ENCODE measurements around the gene DNAH9.

The DNAH9 gene

GRCh38 chr17:11871773-11872172 lies 273.5 kb downstream of the DNAH9 start:
- Histone ChIP-seq H3K36me3 (replicated peaks) (no peaks in the 10 kb centered on the region), H3K27me3 (replicated peaks) (no peaks in the 10 kb centered on the region), H3K4me3 (ENCODE audit: low read depth, low read length) (no peak overlapping the region), H3K27ac (no peak overlapping the region)
- DNase-seq: no peak
- TF ChIP-seq CTCF (IDR thresholded peaks at IDR 0.05; ENCODE audit: low read depth, low read length, missing control alignments): no peak
- in situ Hi-C loops (cut with HindIII; ENCODE audit: low pct_ligation_motif_present, low sequenced_read_pairs): no loop called here

DNA sequence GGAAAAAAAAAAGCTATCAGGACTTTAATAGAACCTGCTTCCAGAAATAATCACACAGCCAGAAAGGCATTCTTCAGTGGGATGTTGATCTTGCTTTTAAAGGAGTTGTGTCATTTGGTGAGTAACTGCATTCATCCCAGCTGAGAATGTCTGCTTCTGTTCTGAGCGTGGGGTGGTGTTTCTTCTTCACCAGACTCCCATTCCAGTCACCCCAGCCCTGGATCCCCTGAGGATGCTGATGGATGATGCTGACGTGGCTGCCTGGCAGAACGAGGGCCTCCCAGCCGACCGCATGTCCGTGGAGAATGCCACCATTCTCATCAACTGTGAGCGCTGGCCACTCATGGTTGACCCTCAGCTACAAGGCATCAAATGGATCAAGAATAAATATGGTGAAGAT lies 276.5 kb downstream of the DNAH9 start:
- no peak overlapping the region for H3K4me3 ChIP-seq (ENCODE audit: low read depth, low read length)
- no peak for DNase-seq
- H3K36me3 ChIP-seq (replicated peaks): no peaks in the 10 kb centered on the region
- H3K27me3 ChIP-seq (replicated peaks): no peaks in the 10 kb centered on the region
- in situ Hi-C loops (cut with HindIII; ENCODE audit: low pct_ligation_motif_present, low sequenced_read_pairs): no loop called here
- no peak for TF ChIP-seq CTCF (IDR thresholded peaks at IDR 0.05; ENCODE audit: low read depth, low read length, missing control alignments)
- H3K27ac ChIP-seq: no peak overlapping the region

GRCh38 chr17:11880714-11881113 lies 282.4 kb downstream of the DNAH9 start:
- H3K36me3 ChIP-seq (replicated peaks): no peaks in the 10 kb centered on the region
- no peak for DNase-seq
- no peak for TF ChIP-seq CTCF (IDR thresholded peaks at IDR 0.05; ENCODE audit: low read depth, low read length, missing control alignments)
- no peaks in the 10 kb centered on the region for H3K27me3 ChIP-seq (replicated peaks)
- in situ Hi-C loops (cut with HindIII; ENCODE audit: low pct_ligation_motif_present, low sequenced_read_pairs): no loop called here
- H3K4me3 ChIP-seq (ENCODE audit: low read depth, low read length): no peak overlapping the region
- no peak overlapping the region for H3K27ac ChIP-seq

GRCh38 chr17:11882716-11883115 lies 284.4 kb downstream of the DNAH9 start:
- no peaks in the 10 kb centered on the region for H3K27me3 ChIP-seq (replicated peaks)
- no peak for DNase-seq
- H3K36me3 ChIP-seq (replicated peaks): no peaks in the 10 kb centered on the region
- in situ Hi-C loops (cut with HindIII; ENCODE audit: low pct_ligation_motif_present, low sequenced_read_pairs): no loop called here
- no peak overlapping the region for H3K4me3 ChIP-seq (ENCODE audit: low read depth, low read length)
- no peak overlapping the region for H3K27ac ChIP-seq
- TF ChIP-seq CTCF (IDR thresholded peaks at IDR 0.05; ENCODE audit: low read depth, low read length, missing control alignments): no peak

DNA sequence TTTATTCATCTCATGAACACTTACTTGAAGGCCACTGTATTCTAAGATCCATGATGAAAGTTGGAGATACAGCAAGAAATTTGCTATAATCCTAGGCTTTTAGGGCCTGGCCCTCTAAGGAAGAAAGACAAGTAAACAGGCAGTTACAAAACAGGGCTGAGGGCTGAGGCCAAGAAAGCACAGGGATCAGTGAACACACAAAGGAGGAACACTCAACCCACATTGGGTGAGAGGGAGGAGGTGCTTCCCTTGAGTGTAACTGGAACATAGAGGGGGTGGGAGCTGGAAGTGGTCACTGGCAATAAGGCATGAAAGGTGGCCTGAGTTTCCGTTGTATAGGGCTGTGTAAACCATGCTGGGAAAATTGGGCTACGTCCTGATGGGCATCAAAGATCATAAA lies 286.8 kb downstream of the DNAH9 start:
- in situ Hi-C loops (cut with HindIII; ENCODE audit: low pct_ligation_motif_present, low sequenced_read_pairs): no loop called here
- no peaks in the 10 kb centered on the region for H3K27me3 ChIP-seq (replicated peaks)
- TF ChIP-seq CTCF (IDR thresholded peaks at IDR 0.05; ENCODE audit: low read depth, low read length, missing control alignments): no peak
- no peak for DNase-seq
- no peaks in the 10 kb centered on the region for H3K36me3 ChIP-seq (replicated peaks)
- no peak overlapping the region for H3K27ac ChIP-seq
- no peak overlapping the region for H3K4me3 ChIP-seq (ENCODE audit: low read depth, low read length)

DNA sequence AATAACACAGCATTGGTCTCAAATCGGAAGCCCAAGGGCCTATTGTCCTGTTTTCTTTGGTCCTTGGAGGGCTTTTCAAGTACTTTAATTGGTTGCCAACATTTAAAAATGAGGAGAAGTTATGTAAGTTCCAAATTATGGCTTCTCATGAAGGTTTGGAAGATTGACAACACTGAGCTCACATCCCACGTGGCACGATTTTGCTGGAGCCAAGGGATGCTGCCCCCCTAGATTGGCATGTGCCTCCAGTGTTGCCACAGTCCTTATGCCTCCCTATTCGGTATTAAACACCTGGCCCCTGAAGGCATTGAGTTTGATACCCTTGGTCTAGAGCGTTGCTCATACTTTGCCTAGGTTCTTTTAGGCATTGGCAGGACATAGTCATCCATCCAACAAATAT lies 291.0 kb downstream of the DNAH9 start:
- Histone ChIP-seq H3K27me3 (replicated peaks) (no peaks in the 10 kb centered on the region), H3K27ac (no peak overlapping the region), H3K36me3 (replicated peaks) (no peaks in the 10 kb centered on the region), H3K4me3 (ENCODE audit: low read depth, low read length) (no peak overlapping the region)
- no peak for DNase-seq
- no peak for TF ChIP-seq CTCF (IDR thresholded peaks at IDR 0.05; ENCODE audit: low read depth, low read length, missing control alignments)
- in situ Hi-C loops (cut with HindIII; ENCODE audit: low pct_ligation_motif_present, low sequenced_read_pairs): no loop called here
